K562 (cell line): Measurements from ENCODE around the gene PLEKHG5. TPM values are rescaled to one million over a fixed set of nuclear protein-coding genes. Genes with fewer than 3 reads are reported as not detected.

ENCODE experiments used
- BHLHE40 ChIP-seq: IDR thresholded peaks from 2 replicates; pipeline ENCODE4 v1.6.1; 2011; ENCODE audit warnings: low read length, improper control_type of control experiment
- FOS ChIP-seq: IDR thresholded peaks from 3 replicates; pipeline ENCODE4 v1.6.1; 2011; ENCODE audit not compliant: insufficient read length; ENCODE audit errors: extremely low read depth
- HMGN3 ChIP-seq: IDR thresholded peaks from 2 replicates; pipeline ENCODE4 v1.6.1; 2011; ENCODE audit warnings: borderline replicate concordance, low read depth, mild to moderate bottlenecking, mixed read lengths, low read length; ENCODE audit not compliant: insufficient read length; ENCODE audit errors: extremely low read depth
- NR1H2 ChIP-seq: sonication (generic); formaldehyde crosslinking; IDR thresholded peaks from 2 replicates; pipeline ENCODE4 v1.4.0; 2020; ENCODE audit warnings: mild to moderate bottlenecking, missing genetic modification reagents
- PPARD ChIP-seq: fragments of 250-450 bp; sonication (Bioruptor Pico); IDR thresholded peaks from 2 replicates; pipeline ENCODE4 v1.8.0; 2022; ENCODE audit warnings: inconsistent platforms, mild to moderate bottlenecking, moderate library complexity
- RBBP5 ChIP-seq: fragments of 200-600 bp; sonication (generic); IDR thresholded peaks from 2 replicates; pipeline ENCODE4 v1.6.1; 2012; ENCODE audit warnings: borderline replicate concordance, mild to moderate bottlenecking, low read length, control low read depth, inconsistent platforms; ENCODE audit not compliant: insufficient read depth, poor library complexity, severe bottlenecking
- RBM14 ChIP-seq: fragments of 200-400 bp; formaldehyde crosslinking; IDR thresholded peaks from 2 replicates; pipeline ENCODE4 v1.6.1; 2018; ENCODE audit warnings: low read depth, mild to moderate bottlenecking, low read length, moderate library complexity, borderline replicate concordance; ENCODE audit not compliant: insufficient read depth
- TSC22D4 ChIP-seq: fragments of 450-650 bp; IDR thresholded peaks from 2 replicates; pipeline ENCODE4 v1.6.1; 2016; ENCODE audit warnings: missing genetic modification characterization, missing biosample characterization, control low read depth
- ZNF3 ChIP-seq: fragments of 250-450 bp; sonication (Bioruptor Pico); IDR thresholded peaks from 2 replicates; pipeline ENCODE4 v1.5.0; 2021; ENCODE audit warnings: mild to moderate bottlenecking, moderate library complexity
- ZNF57 ChIP-seq: fragments of 450-650 bp; formaldehyde crosslinking; IDR thresholded peaks from 2 replicates; pipeline ENCODE4 v1.4.0; 2020; ENCODE audit warnings: mild to moderate bottlenecking, moderate library complexity
- polyA plus RNA-seq, 8 experiments: library from polyadenylated mRNA; depleted of rRNA in 4 of 8; stranded (reverse) in 5 of 8; unstranded in 3 of 8; fragments of >200 nt; fragmentation: Nextera tagmentation in 2 of 8; fragmentation: Illumina TruSeq in 1 of 8; extraction: Ambion mirVana in 2 of 8; extraction: Trizol in 1 of 8; gene quantifications; 2 replicates each; pipeline versions ENCODE4 v1.2.1 to v1.2.3, GENCODE V29; 2011 to 2014; ENCODE audit warnings: inconsistent platforms in 1 of 8, missing spikeins in 1 of 8
- total RNA-seq, 7 experiments: library from RNA; depleted of rRNA in 6 of 7; stranded (reverse); fragments of >200 nt in 6 of 7; fragmentation: Illumina TruSeq in 2 of 7; extraction: Trizol in 2 of 7; gene quantifications; 2 replicates each; pipeline versions ENCODE4 v1.2.1 to v1.2.3, GENCODE V29; 2011 to 2021; ENCODE audit warnings: low replicate concordance in 1 of 7
- TF ChIP-seq, protein P1 (sequence below): fragments of 450-650 bp; formaldehyde crosslinking; IDR thresholded peaks from 2 replicates; pipeline ENCODE4 v1.4.0; 2020; ENCODE audit warnings: mild to moderate bottlenecking, moderate library complexity
- TF ChIP-seq, protein P2 (sequence below): conservative IDR thresholded peaks from 2 replicates; pipeline ENCODE4 v1.6.1; 2011; ENCODE audit warnings: low read depth, mild to moderate bottlenecking, low read length; ENCODE audit not compliant: control insufficient read depth
- TF ChIP-seq, protein P3 (sequence below): sonication (generic); formaldehyde crosslinking; IDR thresholded peaks from 2 replicates; pipeline ENCODE4 v1.8.0; 2022; ENCODE audit warnings: missing genetic modification reagents, mild to moderate bottlenecking, moderate library complexity, borderline replicate concordance

PLEKHG5 gene
- total and polyA plus RNA-seq, 9 of the 15 experiments (the other 6 are each of a cell fraction or from before 2014, with no cell fraction given) = 0.04 to 0.29 (median 0.09) TPM; not detected in 3

DNA sequence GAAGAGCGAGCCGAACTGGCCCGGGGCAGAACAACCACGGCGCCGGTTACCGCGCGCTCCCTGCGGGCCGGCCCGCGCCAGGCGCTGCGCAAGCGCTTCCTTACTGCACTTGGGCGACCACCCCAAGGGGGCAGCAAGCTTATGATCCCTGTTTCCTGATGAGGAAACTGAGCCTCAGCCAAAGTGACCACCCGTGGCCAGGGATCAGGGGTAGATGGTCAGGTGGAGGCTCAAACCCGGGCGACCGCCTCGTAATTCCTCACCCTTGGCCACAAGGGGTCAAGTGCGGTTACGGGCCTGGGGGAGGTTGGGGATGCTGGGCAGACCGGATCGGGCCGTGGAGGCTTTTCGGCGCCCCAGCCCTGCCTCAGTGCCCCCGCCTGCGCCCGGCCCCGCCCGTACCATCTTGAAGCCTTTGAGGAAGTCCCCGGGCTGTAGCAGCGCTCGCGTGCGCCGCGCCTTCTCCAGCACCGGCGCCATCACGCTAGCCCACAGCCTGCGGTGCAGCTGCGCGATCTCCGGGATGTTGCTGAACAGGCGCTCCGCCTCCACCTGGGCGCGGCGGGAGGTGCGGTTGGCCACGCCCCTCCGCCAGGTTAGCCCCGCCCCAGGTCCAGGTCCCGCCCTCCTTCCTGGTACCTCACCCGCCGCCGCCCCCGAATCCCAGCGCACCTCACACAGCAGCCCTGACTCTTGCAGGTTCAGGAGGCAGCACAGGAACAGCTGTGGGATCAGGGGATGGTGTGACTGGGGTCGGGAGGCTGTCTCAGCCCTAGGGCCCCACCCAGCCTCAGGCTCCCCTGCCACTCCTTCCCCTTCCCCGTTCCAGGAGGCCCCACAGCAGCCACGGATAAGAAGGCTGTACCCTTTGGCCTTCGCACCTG lies 20.1 kb downstream of the PLEKHG5 start (continued):
- TF ChIP-seq RBM14 = 0 out of 2 replicates have a peak, but pooled peaks have one; percentile 18
- peak; percentile 4 for TF ChIP-seq HMGN3
- TF ChIP-seq, protein P1, sequence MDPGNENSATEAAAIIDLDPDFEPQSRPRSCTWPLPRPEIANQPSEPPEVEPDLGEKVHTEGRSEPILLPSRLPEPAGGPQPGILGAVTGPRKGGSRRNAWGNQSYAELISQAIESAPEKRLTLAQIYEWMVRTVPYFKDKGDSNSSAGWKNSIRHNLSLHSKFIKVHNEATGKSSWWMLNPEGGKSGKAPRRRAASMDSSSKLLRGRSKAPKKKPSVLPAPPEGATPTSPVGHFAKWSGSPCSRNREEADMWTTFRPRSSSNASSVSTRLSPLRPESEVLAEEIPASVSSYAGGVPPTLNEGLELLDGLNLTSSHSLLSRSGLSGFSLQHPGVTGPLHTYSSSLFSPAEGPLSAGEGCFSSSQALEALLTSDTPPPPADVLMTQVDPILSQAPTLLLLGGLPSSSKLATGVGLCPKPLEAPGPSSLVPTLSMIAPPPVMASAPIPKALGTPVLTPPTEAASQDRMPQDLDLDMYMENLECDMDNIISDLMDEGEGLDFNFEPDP = no peak
- TF ChIP-seq ZNF57 (CRISPR knock-in tag) = no peak
- no peak for TF ChIP-seq PPARD (CRISPR knock-in tag)
- no peak for TF ChIP-seq FOS
- no peak for TF ChIP-seq ZNF3 (CRISPR knock-in tag)
- TF ChIP-seq, protein P2, sequence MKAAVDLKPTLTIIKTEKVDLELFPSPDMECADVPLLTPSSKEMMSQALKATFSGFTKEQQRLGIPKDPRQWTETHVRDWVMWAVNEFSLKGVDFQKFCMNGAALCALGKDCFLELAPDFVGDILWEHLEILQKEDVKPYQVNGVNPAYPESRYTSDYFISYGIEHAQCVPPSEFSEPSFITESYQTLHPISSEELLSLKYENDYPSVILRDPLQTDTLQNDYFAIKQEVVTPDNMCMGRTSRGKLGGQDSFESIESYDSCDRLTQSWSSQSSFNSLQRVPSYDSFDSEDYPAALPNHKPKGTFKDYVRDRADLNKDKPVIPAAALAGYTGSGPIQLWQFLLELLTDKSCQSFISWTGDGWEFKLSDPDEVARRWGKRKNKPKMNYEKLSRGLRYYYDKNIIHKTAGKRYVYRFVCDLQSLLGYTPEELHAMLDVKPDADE = peak; percentile 34; the same call in 1 of the 2 replicates
- TF ChIP-seq NR1H2 = no peak
- TF ChIP-seq RBBP5 = peak; percentile 30
- no peak for TF ChIP-seq TSC22D4 (tag)
- TF ChIP-seq, protein P3, sequence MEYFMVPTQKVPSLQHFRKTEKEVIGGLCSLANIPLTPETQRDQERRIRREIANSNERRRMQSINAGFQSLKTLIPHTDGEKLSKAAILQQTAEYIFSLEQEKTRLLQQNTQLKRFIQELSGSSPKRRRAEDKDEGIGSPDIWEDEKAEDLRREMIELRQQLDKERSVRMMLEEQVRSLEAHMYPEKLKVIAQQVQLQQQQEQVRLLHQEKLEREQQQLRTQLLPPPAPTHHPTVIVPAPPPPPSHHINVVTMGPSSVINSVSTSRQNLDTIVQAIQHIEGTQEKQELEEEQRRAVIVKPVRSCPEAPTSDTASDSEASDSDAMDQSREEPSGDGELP (CRISPR knock-in tag) = peak; percentile 68
- TF ChIP-seq BHLHE40 = peak; percentile 50
